ENCODE data around the gene ZNF532.
"Not testable (repeated sequence)": the region's sequence is repeated elsewhere in the genome, so short reads cannot be mapped to it uniquely, and the experiment has no call there.

Gene ZNF532, protein sequence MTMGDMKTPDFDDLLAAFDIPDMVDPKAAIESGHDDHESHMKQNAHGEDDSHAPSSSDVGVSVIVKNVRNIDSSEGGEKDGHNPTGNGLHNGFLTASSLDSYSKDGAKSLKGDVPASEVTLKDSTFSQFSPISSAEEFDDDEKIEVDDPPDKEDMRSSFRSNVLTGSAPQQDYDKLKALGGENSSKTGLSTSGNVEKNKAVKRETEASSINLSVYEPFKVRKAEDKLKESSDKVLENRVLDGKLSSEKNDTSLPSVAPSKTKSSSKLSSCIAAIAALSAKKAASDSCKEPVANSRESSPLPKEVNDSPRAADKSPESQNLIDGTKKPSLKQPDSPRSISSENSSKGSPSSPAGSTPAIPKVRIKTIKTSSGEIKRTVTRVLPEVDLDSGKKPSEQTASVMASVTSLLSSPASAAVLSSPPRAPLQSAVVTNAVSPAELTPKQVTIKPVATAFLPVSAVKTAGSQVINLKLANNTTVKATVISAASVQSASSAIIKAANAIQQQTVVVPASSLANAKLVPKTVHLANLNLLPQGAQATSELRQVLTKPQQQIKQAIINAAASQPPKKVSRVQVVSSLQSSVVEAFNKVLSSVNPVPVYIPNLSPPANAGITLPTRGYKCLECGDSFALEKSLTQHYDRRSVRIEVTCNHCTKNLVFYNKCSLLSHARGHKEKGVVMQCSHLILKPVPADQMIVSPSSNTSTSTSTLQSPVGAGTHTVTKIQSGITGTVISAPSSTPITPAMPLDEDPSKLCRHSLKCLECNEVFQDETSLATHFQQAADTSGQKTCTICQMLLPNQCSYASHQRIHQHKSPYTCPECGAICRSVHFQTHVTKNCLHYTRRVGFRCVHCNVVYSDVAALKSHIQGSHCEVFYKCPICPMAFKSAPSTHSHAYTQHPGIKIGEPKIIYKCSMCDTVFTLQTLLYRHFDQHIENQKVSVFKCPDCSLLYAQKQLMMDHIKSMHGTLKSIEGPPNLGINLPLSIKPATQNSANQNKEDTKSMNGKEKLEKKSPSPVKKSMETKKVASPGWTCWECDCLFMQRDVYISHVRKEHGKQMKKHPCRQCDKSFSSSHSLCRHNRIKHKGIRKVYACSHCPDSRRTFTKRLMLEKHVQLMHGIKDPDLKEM (N-terminal part only)

DNA sequence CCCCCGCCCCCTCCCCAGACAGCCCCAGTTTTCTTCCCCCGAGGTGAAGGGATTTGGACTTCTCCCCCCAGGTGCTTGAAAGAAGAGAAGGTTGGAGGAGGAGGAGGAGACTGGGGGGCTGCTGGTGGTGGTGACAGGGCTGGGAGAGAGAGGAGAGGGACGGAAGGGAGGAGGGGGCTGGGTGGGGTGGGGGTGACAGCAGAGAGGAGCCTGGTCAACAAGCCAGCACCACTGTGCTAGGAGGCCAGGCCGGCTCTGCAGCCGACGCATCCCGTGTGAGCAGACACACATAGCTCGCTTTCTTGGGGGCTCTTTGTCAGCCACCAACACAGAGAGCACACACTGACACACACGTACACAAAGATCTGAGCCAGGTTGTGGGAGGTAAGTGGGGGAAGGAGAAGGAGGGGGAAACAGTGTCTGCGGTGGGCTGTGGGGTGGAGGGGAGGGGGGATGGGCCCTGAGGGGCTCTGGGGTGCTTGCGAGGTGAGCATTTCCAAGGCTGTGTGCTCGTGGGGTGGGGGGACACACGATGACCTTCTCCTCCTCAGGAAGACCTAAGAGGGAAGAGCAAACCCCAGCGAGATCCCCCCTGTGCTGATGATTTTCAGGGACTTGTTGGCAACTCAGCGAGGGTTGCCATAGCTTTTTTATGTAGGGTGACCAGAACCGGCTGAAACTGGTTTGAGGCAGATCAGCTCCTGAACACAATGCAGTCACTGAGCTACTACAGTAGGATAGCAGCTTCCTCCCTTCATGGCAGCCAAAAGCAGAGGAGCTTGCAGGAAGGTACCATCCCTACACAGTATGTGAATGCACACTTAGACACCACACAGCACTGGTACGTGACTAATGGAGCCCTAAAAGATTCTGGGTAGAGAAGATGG lies at the start of gene ZNF532:
Gene ZNF532 (plus strand): TSS at position 732 of the 887 bp plus-strand sequence. CDS start 53,411 bp downstream, outside the sequence.
- H3K4me3 ChIP-seq (ENCODE audit: low read depth, low read length): peak within 1 kb of the TSS; percentile 35
- TF ChIP-seq, protein P1, sequence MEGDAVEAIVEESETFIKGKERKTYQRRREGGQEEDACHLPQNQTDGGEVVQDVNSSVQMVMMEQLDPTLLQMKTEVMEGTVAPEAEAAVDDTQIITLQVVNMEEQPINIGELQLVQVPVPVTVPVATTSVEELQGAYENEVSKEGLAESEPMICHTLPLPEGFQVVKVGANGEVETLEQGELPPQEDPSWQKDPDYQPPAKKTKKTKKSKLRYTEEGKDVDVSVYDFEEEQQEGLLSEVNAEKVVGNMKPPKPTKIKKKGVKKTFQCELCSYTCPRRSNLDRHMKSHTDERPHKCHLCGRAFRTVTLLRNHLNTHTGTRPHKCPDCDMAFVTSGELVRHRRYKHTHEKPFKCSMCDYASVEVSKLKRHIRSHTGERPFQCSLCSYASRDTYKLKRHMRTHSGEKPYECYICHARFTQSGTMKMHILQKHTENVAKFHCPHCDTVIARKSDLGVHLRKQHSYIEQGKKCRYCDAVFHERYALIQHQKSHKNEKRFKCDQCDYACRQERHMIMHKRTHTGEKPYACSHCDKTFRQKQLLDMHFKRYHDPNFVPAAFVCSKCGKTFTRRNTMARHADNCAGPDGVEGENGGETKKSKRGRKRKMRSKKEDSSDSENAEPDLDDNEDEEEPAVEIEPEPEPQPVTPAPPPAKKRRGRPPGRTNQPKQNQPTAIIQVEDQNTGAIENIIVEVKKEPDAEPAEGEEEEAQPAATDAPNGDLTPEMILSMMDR (IDR thresholded peaks at IDR 0.05; ENCODE audit: control insufficient read depth, extremely low read depth, insufficient read depth): no peak
- DNase-seq (ENCODE audit: low read depth): peak; percentile 41

DNA sequence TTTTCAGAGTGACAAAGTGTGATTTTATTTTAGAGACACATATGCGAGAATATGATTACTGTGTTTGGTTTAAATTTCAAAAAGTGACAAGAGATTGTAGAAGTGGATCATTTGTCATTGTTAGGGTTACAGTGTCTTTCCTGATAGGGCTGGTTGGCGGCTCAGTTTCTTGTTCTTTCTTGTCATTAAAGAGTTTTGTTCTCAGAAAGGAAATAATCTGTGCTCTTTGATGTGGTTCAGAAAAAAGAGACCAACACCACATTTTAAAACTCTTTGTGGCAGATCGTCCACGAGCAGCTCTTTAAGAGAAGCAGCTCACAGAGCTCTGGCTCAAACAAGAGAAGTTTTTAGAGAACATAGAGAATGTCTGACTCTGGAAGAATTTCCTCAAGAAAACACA lies 45.6 kb upstream of the ZNF532 start:
- TF ChIP-seq, protein P1 (IDR thresholded peaks at IDR 0.05; ENCODE audit: control insufficient read depth, extremely low read depth, insufficient read depth): no peak
- no peak for DNase-seq (ENCODE audit: low read depth)
- H3K4me3 ChIP-seq (ENCODE audit: low read depth, low read length): no peak overlapping the region

DNA sequence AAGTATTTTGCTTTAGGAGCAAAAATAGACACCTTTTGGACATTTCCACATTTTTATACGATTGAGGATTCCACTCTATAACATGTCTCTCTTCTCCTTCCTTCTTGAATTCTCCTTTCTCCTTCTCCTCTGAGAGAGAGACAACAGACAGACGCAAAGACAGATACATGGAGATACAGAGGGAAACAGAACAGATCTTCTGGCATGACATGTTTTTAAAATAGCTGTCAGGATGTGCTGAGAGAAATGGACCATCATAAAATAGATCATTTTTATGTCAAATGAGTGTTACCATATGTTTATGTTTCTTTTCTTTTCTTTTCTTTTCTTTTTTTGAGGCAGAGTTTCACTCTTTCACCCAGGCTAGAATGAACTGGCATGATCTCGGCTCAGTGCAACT lies 44.4 kb upstream of the ZNF532 start:
- TF ChIP-seq, protein P1 (IDR thresholded peaks at IDR 0.05; ENCODE audit: control insufficient read depth, extremely low read depth, insufficient read depth): no peak
- no peak overlapping the region for H3K4me3 ChIP-seq (ENCODE audit: low read depth, low read length)
- DNase-seq (ENCODE audit: low read depth): no peak

DNA sequence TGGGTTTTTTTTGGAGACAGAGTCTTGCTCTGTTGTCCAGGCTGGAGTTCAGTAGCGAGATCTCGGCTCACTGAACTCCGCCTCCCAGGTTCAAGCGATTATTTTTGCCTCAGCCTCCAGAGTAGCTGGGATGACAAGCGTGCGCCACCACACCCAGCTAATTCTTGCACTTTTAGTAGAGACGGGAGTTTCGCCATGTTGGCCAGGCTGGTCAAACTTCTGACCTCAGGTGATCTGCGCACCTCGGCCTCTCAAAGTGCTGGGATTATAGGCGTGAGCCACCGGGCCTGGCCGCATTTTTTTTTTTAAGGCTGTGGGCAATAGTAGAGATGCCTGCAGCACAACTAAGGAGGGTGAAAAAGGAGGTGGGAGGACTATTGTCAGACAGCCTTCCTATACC lies 41.7 kb upstream of the ZNF532 start:
- no peak overlapping the region for H3K4me3 ChIP-seq (ENCODE audit: low read depth, low read length)
- TF ChIP-seq, protein P1 (IDR thresholded peaks at IDR 0.05; ENCODE audit: control insufficient read depth, extremely low read depth, insufficient read depth): no peak
- no peak for DNase-seq (ENCODE audit: low read depth)

DNA sequence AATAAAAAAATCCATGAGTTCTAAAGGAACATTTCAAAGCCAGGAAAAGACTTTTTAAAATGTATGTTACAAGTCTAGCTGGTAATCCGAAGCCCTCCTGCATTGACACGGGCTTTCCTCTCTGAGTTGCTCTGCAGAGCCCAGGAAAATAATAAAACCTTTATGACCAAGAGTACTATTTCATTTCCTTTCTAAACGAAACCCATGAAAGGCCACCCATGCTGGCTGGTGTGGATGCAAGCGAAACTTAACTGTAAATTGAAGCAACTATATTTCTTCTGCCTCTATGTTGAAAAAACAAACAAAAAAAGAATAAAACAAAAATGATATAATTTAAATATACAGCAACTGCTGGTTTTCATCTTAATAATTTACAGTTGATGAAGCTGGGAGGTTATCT lies 41.3 kb upstream of the ZNF532 start:
- TF ChIP-seq, protein P1 (IDR thresholded peaks at IDR 0.05; ENCODE audit: control insufficient read depth, extremely low read depth, insufficient read depth): no peak
- no peak overlapping the region for H3K4me3 ChIP-seq (ENCODE audit: low read depth, low read length)
- no peak for DNase-seq (ENCODE audit: low read depth)

DNA sequence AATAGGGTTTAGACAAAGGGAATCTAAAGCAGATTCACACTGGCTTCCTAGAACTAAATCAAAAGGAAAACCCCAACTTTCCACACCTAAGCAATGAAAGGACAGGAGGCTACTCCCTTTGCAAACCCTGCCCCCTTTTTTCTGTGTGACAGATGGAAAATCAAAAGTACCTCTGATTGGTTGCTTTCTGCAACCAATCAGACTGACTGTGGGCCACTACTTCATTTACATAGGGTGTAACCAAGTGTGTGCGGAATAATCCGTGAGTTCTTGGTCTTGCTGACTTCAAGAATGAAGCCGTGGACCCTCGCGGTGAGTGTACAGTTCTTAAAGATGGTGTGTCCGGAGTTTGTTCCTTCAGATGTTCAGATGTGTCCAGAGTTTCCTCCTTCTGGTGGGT lies 37.8 kb upstream of the ZNF532 start:
- H3K4me3 ChIP-seq (ENCODE audit: low read depth, low read length); DNase-seq (ENCODE audit: low read depth): not testable (repeated sequence)
